ENCODE results near the gene TCEA2. TPM values are rescaled to one million over a fixed set of nuclear protein-coding genes. Genes with fewer than 3 reads are reported as not detected.

TCEA2 gene
- total and polyA plus RNA-seq, 2 of the 13 experiments (the other 11 are each of a cell fraction or from before 2014, with no cell fraction given), result 28.1 to 33.7 TPM

- TF ChIP-seq TERF1 (CRISPR knock-in tag; IDR thresholded peaks at IDR 0.05) (0 out of 2 replicates have a peak, but pooled peaks have one; percentile 10), ZNF691 (CRISPR knock-in tag; IDR thresholded peaks at IDR 0.05; ENCODE audit: borderline replicate concordance, low read depth) (0 out of 2 replicates have a peak, but pooled peaks have one; percentile 6), ZNF235 (CRISPR knock-in tag; IDR thresholded peaks at IDR 0.05; ENCODE audit: borderline replicate concordance) (peak; percentile 30; the same call in 1 of the 2 replicates), CREB3 (CRISPR knock-in tag; IDR thresholded peaks at IDR 0.05) (no peak), ZNF446 (CRISPR knock-in tag; IDR thresholded peaks at IDR 0.05) (peak; percentile 65; the same call in 1 of the 2 replicates), ATAD3A (CRISPR knock-in tag; IDR thresholded peaks at IDR 0.05) (no peak), HINFP (CRISPR knock-in tag; IDR thresholded peaks at IDR 0.05; ENCODE audit: low read depth) (0 out of 2 replicates have a peak, but pooled peaks have one; percentile 4), PAWR (CRISPR knock-in tag; IDR thresholded peaks at IDR 0.05; ENCODE audit: borderline replicate concordance) (0 out of 2 replicates have a peak, but pooled peaks have one; percentile 65), HOXD1 (CRISPR knock-in tag; IDR thresholded peaks at IDR 0.05) (no peak), HIVEP1 (CRISPR knock-in tag; IDR thresholded peaks at IDR 0.05) (peak; percentile 62; the same call in 1 of the 2 replicates), HOXA9 (CRISPR knock-in tag; IDR thresholded peaks at IDR 0.05; ENCODE audit: borderline replicate concordance) (0 out of 2 replicates have a peak, but pooled peaks have one; percentile 60), RBM22 (optimal IDR thresholded peaks at IDR 0.05; ENCODE audit: low read length) (peak; percentile 45), ZNF589 (CRISPR knock-in tag; conservative IDR thresholded peaks at IDR 0.05) (peak; percentile 72), MYC (CRISPR knock-in tag; IDR thresholded peaks at IDR 0.05; ENCODE audit: borderline replicate concordance) (no peak), PAXIP1 (CRISPR knock-in tag; conservative IDR thresholded peaks at IDR 0.05) (0 out of 2 replicates have a peak, but pooled peaks have one; percentile 22), ZNF414 (CRISPR knock-in tag; IDR thresholded peaks at IDR 0.05) (0 out of 2 replicates have a peak, but pooled peaks have one; percentile 11), ZBTB46 (CRISPR knock-in tag; IDR thresholded peaks at IDR 0.05; ENCODE audit: borderline replicate concordance) (0 out of 2 replicates have a peak, but pooled peaks have one; percentile 65), ZNF709 (CRISPR knock-in tag; IDR thresholded peaks at IDR 0.05) (peak; percentile 59; the same call in 1 of the 2 replicates)
These were observed 13.1 kb upstream of the TCEA2 start (continued) for GRCh38 chr20:64049878-64050260.
